ENCODE measurements around the gene MSTO1.

DNA sequence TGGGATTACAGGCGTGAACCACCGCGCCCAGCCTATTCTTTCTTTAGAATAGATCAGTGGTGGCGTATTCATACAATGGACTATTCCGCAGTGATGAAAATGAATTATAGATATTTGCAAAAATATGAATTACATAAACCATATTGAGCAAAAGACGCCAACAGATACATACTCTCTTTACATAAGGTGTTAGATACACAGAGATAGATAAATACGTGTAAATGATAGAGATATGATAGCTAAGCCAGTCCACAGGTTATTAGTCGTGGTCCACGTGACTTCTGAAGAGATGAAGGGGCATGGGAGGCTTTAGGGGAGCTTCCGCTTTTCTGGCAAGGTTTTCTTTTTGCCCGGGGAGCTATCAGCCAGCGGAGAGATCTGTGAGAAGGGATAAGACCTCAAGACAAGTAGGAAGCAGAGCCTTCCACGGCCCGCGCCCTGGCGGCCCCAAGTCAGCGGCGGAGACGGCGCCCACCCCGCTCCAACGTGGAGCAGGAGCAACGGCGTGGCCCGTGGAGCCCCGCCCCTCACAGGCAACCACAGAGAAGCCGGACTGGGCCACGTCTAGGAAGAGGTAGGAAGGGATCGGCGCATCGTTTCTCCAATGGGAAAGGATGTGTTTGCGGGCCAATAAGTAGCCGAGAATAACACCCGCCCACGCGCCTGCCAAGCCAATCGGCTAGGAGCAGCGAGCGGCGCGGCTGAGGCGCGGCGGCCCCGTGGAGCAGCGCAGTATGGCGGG lies at the start of gene MSTO1:
- TF ChIP-seq, protein P1, sequence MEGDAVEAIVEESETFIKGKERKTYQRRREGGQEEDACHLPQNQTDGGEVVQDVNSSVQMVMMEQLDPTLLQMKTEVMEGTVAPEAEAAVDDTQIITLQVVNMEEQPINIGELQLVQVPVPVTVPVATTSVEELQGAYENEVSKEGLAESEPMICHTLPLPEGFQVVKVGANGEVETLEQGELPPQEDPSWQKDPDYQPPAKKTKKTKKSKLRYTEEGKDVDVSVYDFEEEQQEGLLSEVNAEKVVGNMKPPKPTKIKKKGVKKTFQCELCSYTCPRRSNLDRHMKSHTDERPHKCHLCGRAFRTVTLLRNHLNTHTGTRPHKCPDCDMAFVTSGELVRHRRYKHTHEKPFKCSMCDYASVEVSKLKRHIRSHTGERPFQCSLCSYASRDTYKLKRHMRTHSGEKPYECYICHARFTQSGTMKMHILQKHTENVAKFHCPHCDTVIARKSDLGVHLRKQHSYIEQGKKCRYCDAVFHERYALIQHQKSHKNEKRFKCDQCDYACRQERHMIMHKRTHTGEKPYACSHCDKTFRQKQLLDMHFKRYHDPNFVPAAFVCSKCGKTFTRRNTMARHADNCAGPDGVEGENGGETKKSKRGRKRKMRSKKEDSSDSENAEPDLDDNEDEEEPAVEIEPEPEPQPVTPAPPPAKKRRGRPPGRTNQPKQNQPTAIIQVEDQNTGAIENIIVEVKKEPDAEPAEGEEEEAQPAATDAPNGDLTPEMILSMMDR (conservative IDR thresholded peaks at IDR 0.05): no peak
- no peak for TF ChIP-seq ZFX (IDR thresholded peaks at IDR 0.05)
